ENCODE measurements around the gene PTCHD4. TPM values are rescaled to one million over a fixed set of nuclear protein-coding genes. Genes with fewer than 3 reads are reported as not detected.
A peak's percentile ranks its signal among the peaks of the same experiment; 100 is the strongest.

PTCHD4 gene
- polyA plus RNA-seq, 1 donor from 2014 or later: 3.4 TPM

GRCh38 chr6:48067148-48067712, 43.8 kb downstream of the PTCHD4 start:
- no peaks in the 10 kb centered on the region for H3K9me2 ChIP-seq (ENCODE audit: insufficient read depth, low read length)
- peak overlapping the region; percentile 27 for H2AFZ ChIP-seq (ENCODE audit: low read depth, low read length)
- H3K4me3 ChIP-seq (ENCODE audit: low read length): peak overlapping the region; percentile 85
- H3K79me2 ChIP-seq (replicated peaks; ENCODE audit: insufficient read depth, low read length): peaks cover 44% of the 10 kb centered on the region
- H3K36me3 ChIP-seq (ENCODE audit: insufficient read depth, low read length): no peaks in the 10 kb centered on the region
- peak overlapping the region; percentile 87 for H3K9ac ChIP-seq (ENCODE audit: low read length)
- no peaks in the 10 kb centered on the region for H3K9me3 ChIP-seq (ENCODE audit: low read length)
- peak overlapping the region; percentile 80 for H3K27ac ChIP-seq (ENCODE audit: low read length)
- no peaks in the 10 kb centered on the region for H3F3A ChIP-seq (ENCODE audit: insufficient read depth, low read length, poor library complexity, severe bottlenecking)
- no peaks in the 10 kb centered on the region for H3K27me3 ChIP-seq (ENCODE audit: insufficient read depth, low read depth, low read length)
- no peaks in the 10 kb centered on the region for H4K20me1 ChIP-seq (ENCODE audit: insufficient read depth)
- H3K4me2 ChIP-seq (ENCODE audit: low read length): peak overlapping the region; percentile 97
- no peak for TF ChIP-seq EP300 (conservative IDR thresholded peaks at IDR 0.05; ENCODE audit: poor library complexity, severe bottlenecking)
- no peak for TF ChIP-seq EZH2 (IDR thresholded peaks at IDR 0.05; ENCODE audit: borderline replicate concordance, insufficient read depth, low read length, poor library complexity, severe bottlenecking)
- TF ChIP-seq SMC3 (conservative IDR thresholded peaks at IDR 0.05; ENCODE audit: poor library complexity): no peak
- no peak for TF ChIP-seq POLR2AphosphoS5 (IDR thresholded peaks at IDR 0.05)
- TF ChIP-seq RAD21 (conservative IDR thresholded peaks at IDR 0.05): no peak
- no peak for TF ChIP-seq TAF1 (IDR thresholded peaks at IDR 0.05; ENCODE audit: low read depth)
- TF ChIP-seq CTCF (IDR thresholded peaks at IDR 0.05; ENCODE audit: poor library complexity, severe bottlenecking): no peak
- no peak for TF ChIP-seq MXI1 (conservative IDR thresholded peaks at IDR 0.05; ENCODE audit: poor library complexity, severe bottlenecking)
- no peak for TF ChIP-seq REST (IDR thresholded peaks at IDR 0.05; ENCODE audit: borderline replicate concordance)

GRCh38 chr6:48061265-48061990, 49.6 kb downstream of the PTCHD4 start:
- Histone ChIP-seq H3K36me3 (ENCODE audit: insufficient read depth, low read length) (peaks cover 4% of the 10 kb centered on the region), H3F3A (ENCODE audit: insufficient read depth, low read length, poor library complexity, severe bottlenecking) (no peaks in the 10 kb centered on the region), H3K9me3 (ENCODE audit: low read length) (no peaks in the 10 kb centered on the region), H3K9ac (ENCODE audit: low read length) (no peak overlapping the region), H3K4me3 (ENCODE audit: low read length) (no peak overlapping the region), H3K9me2 (ENCODE audit: insufficient read depth, low read length) (no peaks in the 10 kb centered on the region), H3K79me2 (replicated peaks; ENCODE audit: insufficient read depth, low read length) (peaks cover 28% of the 10 kb centered on the region), H3K4me2 (ENCODE audit: low read length) (no peak overlapping the region), H3K27me3 (ENCODE audit: insufficient read depth, low read depth, low read length) (no peaks in the 10 kb centered on the region), H2AFZ (ENCODE audit: low read depth, low read length) (no peak overlapping the region), H3K27ac (ENCODE audit: low read length) (no peak overlapping the region), H4K20me1 (ENCODE audit: insufficient read depth) (no peaks in the 10 kb centered on the region)
- no peak for TF ChIP-seq RAD21 (conservative IDR thresholded peaks at IDR 0.05)
- no peak for TF ChIP-seq TAF1 (IDR thresholded peaks at IDR 0.05; ENCODE audit: low read depth)
- TF ChIP-seq REST (IDR thresholded peaks at IDR 0.05; ENCODE audit: borderline replicate concordance): no peak
- TF ChIP-seq POLR2AphosphoS5 (IDR thresholded peaks at IDR 0.05): no peak
- TF ChIP-seq EZH2 (IDR thresholded peaks at IDR 0.05; ENCODE audit: borderline replicate concordance, insufficient read depth, low read length, poor library complexity, severe bottlenecking): no peak
- no peak for TF ChIP-seq CTCF (IDR thresholded peaks at IDR 0.05; ENCODE audit: poor library complexity, severe bottlenecking)
- no peak for TF ChIP-seq EP300 (conservative IDR thresholded peaks at IDR 0.05; ENCODE audit: poor library complexity, severe bottlenecking)
- no peak for TF ChIP-seq SMC3 (conservative IDR thresholded peaks at IDR 0.05; ENCODE audit: poor library complexity)
- TF ChIP-seq MXI1 (conservative IDR thresholded peaks at IDR 0.05; ENCODE audit: poor library complexity, severe bottlenecking): no peak
